Activated naive CD4-positive, alpha-beta T cell treated with anti-CD3 and anti-CD28 coated beads, Interleukin-2, amount 50 U/mL, for 72 hours (primary cell): ENCODE data around the gene PIGX. TPM values are rescaled to one million over a fixed set of nuclear protein-coding genes. Genes with fewer than 3 reads are reported as not detected.

Experiments
- ATAC-seq, 2 donors: fragments of 150-1000 bp; cut with Tn5 transposase; 2 replicates each; pipeline ENCODE4 v1.10.0; 2021; ENCODE audit warnings: mild to moderate bottlenecking in 2 of 2, moderate library complexity in 2 of 2
- DNase-seq, 2 donors: peaks; one replicate each; pipeline ENCODE4 v3.0.0; 2021 to 2022; ENCODE audit warnings: low spot score in 2 of 2
- H3K27ac Mint-ChIP-seq, 2 donors: one replicate each; pipeline ENCODE4 v1.8.0; 2022; ENCODE audit warnings: mild to moderate bottlenecking in 2 of 2, mixed read lengths in 2 of 2
- H3K36me3 Mint-ChIP-seq, 2 donors: one replicate each; pipeline ENCODE4 v1.8.0; 2022; ENCODE audit warnings: mixed read lengths in 2 of 2
- H3K9me3 Mint-ChIP-seq, 2 donors: one replicate each; pipeline ENCODE4 v1.8.0; 2022; ENCODE audit warnings: mixed read lengths in 2 of 2
- total RNA-seq, 2 donors: library from RNA; stranded (reverse); gene quantifications; one replicate each; pipeline ENCODE4 v1.2.3, GENCODE V29; 2022

The PIGX gene
- 10 to 100 TPM; 38.0 to 46.1 TPM for total RNA-seq

- H3K9me3 Mint-ChIP-seq: no peaks in the 10 kb centered on the region
- H3K36me3 Mint-ChIP-seq: peaks cover 5 to 16% of the 10 kb centered on the region in 2 donors
- DNase-seq: peak; percentile 91 to 96
- ATAC-seq: peak; percentile 89 to 90
- H3K27ac Mint-ChIP-seq: peak within 1 kb of the TSS; percentile 98 to 99
Measured at GRCh38 chr3:196711838-196712513, at the start of gene PIGX, which contains the start of gene CEP19. TSS of gene PIGX (plus strand) at chr3:196712377. TSS of gene CEP19 (minus strand) at chr3:196712250. CDS start at chr3:196708657, 3,593 bp downstream.

- ATAC-seq: no peak
- H3K27ac Mint-ChIP-seq: no peak overlapping the region
- no peaks in the 10 kb centered on the region for H3K9me3 Mint-ChIP-seq
- no peak for DNase-seq
- peaks cover 0 to 5% of the 10 kb centered on the region in 2 donors for H3K36me3 Mint-ChIP-seq
Measured at GRCh38 chr3:196662711-196663571, 49.2 kb upstream of the PIGX start.

DNA sequence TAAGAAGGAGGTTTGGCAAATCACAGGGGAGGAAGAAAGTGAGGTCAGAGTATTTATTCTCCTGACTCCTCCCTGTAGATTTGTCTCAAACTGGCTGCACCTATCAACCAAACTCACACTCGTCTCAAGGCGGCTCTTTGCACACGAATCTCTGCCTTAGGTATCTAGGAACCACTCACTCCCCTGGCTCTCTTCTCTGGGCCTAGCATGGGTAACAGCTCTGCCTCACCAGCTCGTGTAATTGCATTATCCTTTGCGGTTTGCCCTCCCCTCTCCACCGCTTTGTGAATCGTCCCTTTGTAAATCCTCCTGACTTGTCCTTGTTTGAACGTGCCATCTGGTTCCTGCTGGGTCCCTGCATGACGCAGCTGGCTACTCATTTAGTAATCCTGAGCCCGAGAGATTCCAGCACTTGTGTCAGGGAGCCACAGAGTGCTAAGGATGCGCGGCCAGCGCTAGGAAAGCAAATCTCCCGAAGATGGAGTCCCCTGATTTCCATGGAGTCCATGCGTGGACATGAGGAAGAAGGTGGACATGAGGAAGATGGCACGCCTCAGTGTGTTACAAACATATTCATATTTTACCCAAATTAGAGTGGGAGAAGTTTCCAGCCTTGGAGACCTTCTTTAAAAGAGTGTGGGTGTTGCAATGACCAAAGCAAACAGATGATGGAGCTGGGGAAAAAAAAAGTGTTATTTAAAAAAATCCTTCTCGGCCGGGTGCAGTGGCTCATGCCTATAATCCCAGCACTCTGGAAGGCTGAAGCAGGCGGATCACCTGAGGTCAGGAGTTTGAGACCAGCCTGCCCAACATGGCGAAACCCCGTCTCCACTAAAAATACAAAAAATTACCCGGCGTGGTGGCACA, 45.9 kb upstream of the PIGX start:
- Mint-ChIP-seq H3K36me3 (peaks cover 0 to 5% of the 10 kb centered on the region in 2 donors), H3K27ac (no peak overlapping the region), H3K9me3 (no peaks in the 10 kb centered on the region)
- ATAC-seq: no peak
- DNase-seq: no peak

DNA sequence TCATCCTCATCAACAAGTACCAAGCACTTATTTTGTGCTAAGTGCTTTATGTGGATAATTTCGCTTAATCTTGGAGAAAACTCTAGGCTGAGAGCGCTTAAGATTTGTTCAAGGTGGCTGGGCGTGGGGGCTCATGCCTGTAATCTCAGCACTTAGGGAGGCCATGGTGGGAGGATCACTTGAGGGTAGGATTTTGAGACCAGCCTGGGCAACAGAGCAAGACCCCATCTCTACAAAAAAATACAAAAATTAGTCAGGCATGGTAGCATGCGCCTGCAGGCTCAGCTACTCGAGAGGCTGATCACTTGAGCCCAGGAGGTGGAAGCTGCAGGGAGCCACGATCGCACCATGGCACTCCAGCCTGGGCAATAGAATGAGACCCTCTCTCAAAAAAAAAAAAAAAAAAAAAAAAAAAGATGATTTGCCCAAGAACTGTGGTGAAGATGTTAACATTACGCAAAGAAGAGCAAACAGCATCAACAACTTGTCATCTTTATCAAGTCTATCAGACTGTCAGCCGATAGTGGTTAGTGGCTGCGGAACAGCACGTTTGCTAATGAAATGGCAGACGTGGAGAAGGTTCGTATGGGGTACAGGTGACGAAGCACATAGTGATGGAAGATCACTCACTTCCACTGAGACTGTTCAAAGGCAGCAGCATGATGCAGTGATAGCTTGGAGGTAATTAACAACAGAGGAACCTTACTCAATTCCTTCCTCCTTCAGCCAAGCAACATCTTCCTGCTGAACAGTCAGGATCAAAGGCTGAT, 44.9 kb upstream of the PIGX start:
- Mint-ChIP-seq H3K36me3 (peaks cover 0 to 5% of the 10 kb centered on the region in 2 donors), H3K9me3 (no peaks in the 10 kb centered on the region), H3K27ac (no peak overlapping the region)
- DNase-seq: no peak
- no peak for ATAC-seq

DNA sequence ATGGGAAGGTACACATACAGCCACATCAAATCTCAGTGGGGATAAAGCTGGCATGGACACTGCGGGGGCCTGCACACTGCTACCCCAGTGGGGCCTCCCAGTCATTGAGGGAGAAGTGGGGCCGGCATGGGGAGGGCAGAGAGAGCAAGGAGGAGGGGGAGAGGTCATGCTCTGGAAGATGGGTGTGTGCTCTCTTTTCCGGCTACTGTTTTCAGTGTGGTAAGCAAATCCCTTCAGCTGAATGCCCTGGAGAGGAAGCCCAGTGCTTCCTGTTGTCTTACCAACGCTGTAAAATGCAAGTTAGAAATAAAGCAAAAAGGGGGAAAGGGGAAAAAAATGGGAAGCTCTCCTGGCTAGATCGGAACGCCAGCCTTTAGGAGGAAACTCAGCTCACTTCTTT, 41.8 kb upstream of the PIGX start:
- ATAC-seq: no peak

DNA sequence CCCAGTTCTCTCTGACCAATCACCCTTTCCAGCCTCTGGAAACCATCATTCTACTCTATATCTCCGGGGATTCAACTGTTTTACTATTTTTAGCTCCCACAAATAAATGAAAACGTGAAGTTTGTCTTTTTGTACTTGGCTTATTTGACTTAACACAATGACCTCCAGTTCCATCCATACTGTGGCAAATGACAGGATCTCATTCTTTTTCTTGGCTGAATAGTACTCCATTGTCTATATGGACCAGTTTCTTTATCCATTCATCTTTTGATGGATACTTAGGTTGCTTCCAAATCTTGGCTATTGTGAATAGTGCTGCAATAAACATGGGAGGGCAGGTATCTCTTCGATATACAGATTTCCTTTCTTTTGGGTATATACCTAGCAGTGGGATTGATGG, 38.5 kb upstream of the PIGX start:
- Mint-ChIP-seq H3K36me3 (peaks cover 0 to 5% of the 10 kb centered on the region in 2 donors), H3K27ac (no peak overlapping the region), H3K9me3 (no peaks in the 10 kb centered on the region)
- no peak for DNase-seq
- ATAC-seq: no peak

More for the DNA sequence above, 41.8 kb upstream of the PIGX start:
- peaks cover 0 to 5% of the 10 kb centered on the region in 2 donors for H3K36me3 Mint-ChIP-seq
- no peak for DNase-seq
- H3K9me3 Mint-ChIP-seq: no peaks in the 10 kb centered on the region
- peak overlapping the region; percentile 13 to 81 for H3K27ac Mint-ChIP-seq

DNA sequence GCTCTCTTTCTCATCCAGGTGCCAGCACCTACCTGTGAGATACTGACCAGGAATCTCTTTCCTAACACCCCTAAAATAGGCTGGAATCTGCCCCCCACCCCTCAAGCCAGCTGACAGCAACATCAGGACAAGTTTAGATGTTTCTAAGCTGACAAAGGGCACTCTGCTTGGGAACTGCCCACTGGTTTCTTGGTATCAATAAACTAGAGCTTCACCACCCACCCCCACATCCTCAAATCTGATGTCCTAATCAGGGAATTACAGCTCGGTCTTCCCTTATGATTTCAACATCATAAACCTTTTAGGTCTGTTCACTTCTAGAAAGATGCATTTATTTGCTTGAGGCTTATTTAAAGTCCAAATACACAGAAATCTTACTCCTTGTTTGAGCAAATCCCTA, 34.8 kb upstream of the PIGX start:
- Mint-ChIP-seq H3K27ac (no peak overlapping the region), H3K9me3 (no peaks in the 10 kb centered on the region), H3K36me3 (peaks cover 0 to 6% of the 10 kb centered on the region in 2 donors)
- ATAC-seq: no peak
- no peak for DNase-seq

GRCh38 chr3:196677931-196678330, 34.2 kb upstream of the PIGX start:
- H3K9me3 Mint-ChIP-seq: no peaks in the 10 kb centered on the region
- no peak for DNase-seq
- ATAC-seq: peak in 1 of 2 donors; percentile 40
- H3K36me3 Mint-ChIP-seq: peaks cover 2 to 6% of the 10 kb centered on the region in 2 donors
- peak overlapping the region in 1 of 2 donors; percentile 1 for H3K27ac Mint-ChIP-seq

- Mint-ChIP-seq H3K36me3 (peaks cover 4 to 6% of the 10 kb centered on the region in 2 donors), H3K27ac (peak overlapping the region in 1 of 2 donors; percentile 21), H3K9me3 (no peaks in the 10 kb centered on the region)
- ATAC-seq (peak; percentile 89 to 98), DNase-seq (peak; percentile 72 to 74)
Measured at GRCh38 chr3:196684548-196685407, 27.4 kb upstream of the PIGX start.

DNA sequence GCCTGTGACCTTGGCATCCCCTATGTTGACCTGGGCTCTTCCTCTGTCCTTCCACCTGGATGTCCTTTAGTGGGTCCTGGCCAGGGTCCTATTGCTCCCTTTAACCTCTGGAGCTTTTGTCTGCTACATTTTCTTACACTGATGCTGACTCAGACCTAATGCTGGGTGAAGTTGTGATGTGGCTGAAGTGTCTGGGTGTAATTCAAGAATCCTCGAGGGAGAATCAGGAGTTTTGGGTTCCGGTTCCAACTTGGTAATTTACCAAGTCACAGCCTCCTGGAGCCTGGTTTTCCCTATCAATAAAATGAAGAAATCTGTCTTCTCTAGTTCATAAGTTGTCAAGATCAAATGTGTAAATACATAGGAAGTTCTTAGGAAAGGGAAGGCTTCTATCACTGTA, 25.7 kb upstream of the PIGX start:
- peaks cover 4 to 6% of the 10 kb centered on the region in 2 donors for H3K36me3 Mint-ChIP-seq
- no peak for DNase-seq
- no peaks in the 10 kb centered on the region for H3K9me3 Mint-ChIP-seq
- H3K27ac Mint-ChIP-seq: peak overlapping the region in 1 of 2 donors; percentile 26
- ATAC-seq: no peak

DNA sequence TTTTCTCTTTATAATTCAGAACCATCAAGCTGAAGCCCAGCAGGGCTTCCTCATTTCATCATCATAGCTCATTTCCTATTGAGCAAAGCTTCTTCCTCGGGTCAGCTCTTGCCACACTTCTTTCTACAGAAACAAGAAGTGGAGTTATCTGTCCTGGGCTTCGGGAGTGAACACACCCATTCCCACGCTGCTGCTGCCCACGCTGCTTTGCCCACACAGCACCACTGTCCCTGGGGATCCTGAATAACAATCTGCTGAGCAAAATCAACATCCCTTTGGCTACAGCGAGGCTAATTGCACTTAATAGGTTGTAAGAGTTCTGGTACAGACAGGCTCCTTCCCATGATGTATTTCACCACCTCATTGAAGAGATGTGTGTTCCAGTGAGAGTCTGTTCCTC, 23.8 kb upstream of the PIGX start:
- Mint-ChIP-seq H3K27ac (peak overlapping the region in 1 of 2 donors; percentile 29), H3K9me3 (no peaks in the 10 kb centered on the region), H3K36me3 (no peaks in the 10 kb centered on the region)
- ATAC-seq (no peak), DNase-seq (no peak)

DNA sequence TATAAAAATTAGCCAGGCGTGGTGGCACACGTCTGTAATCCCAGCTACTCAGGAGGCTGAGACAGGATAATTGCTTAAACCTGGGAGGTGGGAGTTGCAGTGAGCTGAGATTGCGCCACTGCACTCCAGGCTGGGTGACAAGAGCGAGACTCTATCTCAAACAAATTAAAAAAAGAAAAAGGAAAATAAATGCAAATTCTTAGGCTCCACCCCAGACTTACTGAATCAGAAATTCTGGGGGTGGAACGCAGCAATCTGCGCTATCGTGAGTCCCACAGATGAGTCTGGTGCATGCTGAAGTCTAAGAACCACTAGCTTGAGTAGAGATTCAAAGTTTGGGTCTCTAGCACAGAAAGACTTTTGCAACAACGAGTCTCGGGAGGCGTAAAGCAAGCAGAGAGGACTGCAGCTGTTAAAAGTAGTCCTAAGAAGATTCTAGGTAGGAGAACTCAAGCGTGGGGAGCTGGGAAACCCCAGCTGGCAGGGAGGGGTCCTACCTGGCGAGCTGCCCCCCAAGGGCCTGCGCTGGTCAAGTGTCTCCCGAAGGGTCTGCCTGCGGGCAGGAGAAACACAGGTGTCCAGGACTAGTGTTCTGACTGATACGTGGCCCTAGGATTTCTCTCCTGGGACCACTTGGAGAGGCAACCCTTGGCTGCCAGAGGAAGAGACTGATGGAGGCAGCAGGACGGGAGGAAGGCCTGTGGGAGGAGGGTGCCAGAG, 22.1 kb upstream of the PIGX start:
- ATAC-seq (no peak), DNase-seq (no peak)
- Mint-ChIP-seq H3K36me3 (no peaks in the 10 kb centered on the region), H3K27ac (no peak overlapping the region), H3K9me3 (no peaks in the 10 kb centered on the region)

- DNase-seq (no peak), ATAC-seq (no peak)
- H3K9me3 Mint-ChIP-seq: no peaks in the 10 kb centered on the region
- no peaks in the 10 kb centered on the region for H3K36me3 Mint-ChIP-seq
- no peak overlapping the region for H3K27ac Mint-ChIP-seq
Measured at GRCh38 chr3:196691386-196691785, 20.8 kb upstream of the PIGX start.

DNA sequence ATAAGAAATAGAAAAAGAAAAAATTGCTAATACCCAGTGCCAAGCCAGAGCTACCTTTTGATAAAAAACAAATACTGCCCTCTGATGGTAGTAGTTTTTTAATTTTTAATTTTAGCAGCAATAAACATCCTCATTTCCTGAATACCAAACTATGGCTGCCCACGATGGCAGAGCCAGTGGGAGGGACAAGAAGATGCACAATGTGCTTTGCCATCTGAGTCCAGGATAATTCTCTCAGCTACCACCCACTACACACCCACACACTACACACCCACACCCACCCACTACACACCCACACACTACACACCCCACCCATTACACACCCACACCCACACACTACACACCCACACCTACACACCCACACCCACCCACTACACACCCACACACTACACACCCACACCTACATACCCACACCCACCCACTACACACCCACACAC, 18.0 kb upstream of the PIGX start:
- DNase-seq: peak in 1 of 2 donors; percentile 13
- H3K27ac Mint-ChIP-seq: no peak overlapping the region
- no peak for ATAC-seq
- H3K36me3 Mint-ChIP-seq: no peaks in the 10 kb centered on the region
- no peaks in the 10 kb centered on the region for H3K9me3 Mint-ChIP-seq
